ENCODE results near the gene PGBD1. TPM values are rescaled to one million over a fixed set of nuclear protein-coding genes. Genes with fewer than 3 reads are reported as not detected.

Gene PGBD1
- total RNA-seq, 1 experiment from 2014 or later = 11.6 TPM

DNA sequence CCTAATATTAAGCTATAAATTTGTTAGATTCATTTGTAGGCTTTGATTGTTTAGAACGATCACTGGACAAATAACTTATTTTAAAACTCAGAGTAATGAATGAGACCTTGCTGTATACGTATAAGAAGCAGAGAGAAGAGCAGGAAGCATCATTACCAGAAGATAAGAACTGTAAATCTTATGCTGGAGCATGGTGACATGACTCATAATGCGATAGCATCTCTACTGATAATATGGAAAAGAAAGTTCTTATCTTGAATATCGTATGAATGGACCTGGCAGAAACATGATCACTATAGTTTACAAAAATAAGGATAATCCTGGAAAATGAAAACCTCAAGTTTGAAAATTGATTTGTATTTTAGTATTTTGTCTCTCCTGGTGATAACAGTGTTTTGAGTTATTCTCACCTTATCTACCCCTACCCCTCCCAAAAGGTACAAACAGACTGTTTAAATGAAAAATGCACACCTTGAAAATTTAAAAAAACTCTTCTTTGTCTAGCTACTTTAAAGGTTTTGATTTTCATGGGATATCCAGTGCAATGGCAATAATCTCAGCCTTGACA is 16.5 kb upstream of the PGBD1 start:
- intact Hi-C loops (cut with micrococcal nuclease; ENCODE audit: unreplicated experiment) = no loop called here
- CTCF ChIA-PET = no interaction called here
- BruUV-seq (replicated peaks) = no TSS peak
- no peak for DNase-seq (ENCODE audit: low spot score)
- H3K4me3 ChIP-seq (ENCODE audit: low read depth, low read length, poor library complexity, severe bottlenecking) = no peak overlapping the region
- TF ChIP-seq, protein P1, sequence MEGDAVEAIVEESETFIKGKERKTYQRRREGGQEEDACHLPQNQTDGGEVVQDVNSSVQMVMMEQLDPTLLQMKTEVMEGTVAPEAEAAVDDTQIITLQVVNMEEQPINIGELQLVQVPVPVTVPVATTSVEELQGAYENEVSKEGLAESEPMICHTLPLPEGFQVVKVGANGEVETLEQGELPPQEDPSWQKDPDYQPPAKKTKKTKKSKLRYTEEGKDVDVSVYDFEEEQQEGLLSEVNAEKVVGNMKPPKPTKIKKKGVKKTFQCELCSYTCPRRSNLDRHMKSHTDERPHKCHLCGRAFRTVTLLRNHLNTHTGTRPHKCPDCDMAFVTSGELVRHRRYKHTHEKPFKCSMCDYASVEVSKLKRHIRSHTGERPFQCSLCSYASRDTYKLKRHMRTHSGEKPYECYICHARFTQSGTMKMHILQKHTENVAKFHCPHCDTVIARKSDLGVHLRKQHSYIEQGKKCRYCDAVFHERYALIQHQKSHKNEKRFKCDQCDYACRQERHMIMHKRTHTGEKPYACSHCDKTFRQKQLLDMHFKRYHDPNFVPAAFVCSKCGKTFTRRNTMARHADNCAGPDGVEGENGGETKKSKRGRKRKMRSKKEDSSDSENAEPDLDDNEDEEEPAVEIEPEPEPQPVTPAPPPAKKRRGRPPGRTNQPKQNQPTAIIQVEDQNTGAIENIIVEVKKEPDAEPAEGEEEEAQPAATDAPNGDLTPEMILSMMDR (conservative IDR thresholded peaks at IDR 0.05; ENCODE audit: low read depth, low read length) = no peak
- no peak for TF ChIP-seq EZH2 (IDR thresholded peaks at IDR 0.05; ENCODE audit: borderline replicate concordance, low read depth, low read length, poor library complexity, severe bottlenecking)
- no peak overlapping the region for H3K27ac ChIP-seq (ENCODE audit: low read depth, low read length, poor library complexity, severe bottlenecking)
- POLR2A ChIA-PET (ENCODE audit: low non-redundant PET) = no interaction called here
- H3K9me3 ChIP-seq (ENCODE audit: low read depth, low read length, poor library complexity, severe bottlenecking) = no peaks in the 10 kb centered on the region
- no peaks in the 10 kb centered on the region for H3K27me3 ChIP-seq (replicated peaks; ENCODE audit: insufficient read depth, low read depth, low read length, poor library complexity)
- peaks cover 11% of the 10 kb centered on the region for H3K4me1 ChIP-seq (ENCODE audit: insufficient read depth, low read length, poor library complexity, severe bottlenecking)
- no peaks in the 10 kb centered on the region for H3K36me3 ChIP-seq (ENCODE audit: insufficient read depth, low read length, poor library complexity, severe bottlenecking)

GRCh38 chr6:28266563-28266961 is 14.8 kb upstream of the PGBD1 start:
- Histone ChIP-seq H3K27me3 (replicated peaks; ENCODE audit: insufficient read depth, low read depth, low read length, poor library complexity) (no peaks in the 10 kb centered on the region), H3K36me3 (ENCODE audit: insufficient read depth, low read length, poor library complexity, severe bottlenecking) (no peaks in the 10 kb centered on the region), H3K4me1 (ENCODE audit: insufficient read depth, low read length, poor library complexity, severe bottlenecking) (peaks cover 11% of the 10 kb centered on the region), H3K27ac (ENCODE audit: low read depth, low read length, poor library complexity, severe bottlenecking) (peak overlapping the region; percentile 79), H3K9me3 (ENCODE audit: low read depth, low read length, poor library complexity, severe bottlenecking) (no peaks in the 10 kb centered on the region), H3K4me3 (ENCODE audit: low read depth, low read length, poor library complexity, severe bottlenecking) (peak overlapping the region; percentile 69)
- no peak for DNase-seq (ENCODE audit: low spot score)
- ChIA-PET POLR2A (ENCODE audit: low non-redundant PET) (no interaction called here), CTCF (no interaction called here)
- TF ChIP-seq, protein P1 (conservative IDR thresholded peaks at IDR 0.05; ENCODE audit: low read depth, low read length) = no peak
- TF ChIP-seq EZH2 (IDR thresholded peaks at IDR 0.05; ENCODE audit: borderline replicate concordance, low read depth, low read length, poor library complexity, severe bottlenecking) = no peak
- intact Hi-C loops (cut with micrococcal nuclease; ENCODE audit: unreplicated experiment) = loop anchor here (2.0 kb wide), 2 partner anchors 14 to 82 kb away; partner anchors contain the start of genes ZKSCAN3 and ZKSCAN4
- BruUV-seq (replicated peaks) = TSS peak; percentile 95

GRCh38 chr6:28266962-28267694 is 14.2 kb upstream of the PGBD1 start, which contains the start of gene ZSCAN26:
Gene ZSCAN26, plus strand, starts transcription at chr6:28267143. Its CDS starts 4,777 bp downstream, at chr6:28271920.
- no peak for TF ChIP-seq EZH2 (IDR thresholded peaks at IDR 0.05; ENCODE audit: borderline replicate concordance, low read depth, low read length, poor library complexity, severe bottlenecking)
- TF ChIP-seq, protein P1 (conservative IDR thresholded peaks at IDR 0.05; ENCODE audit: low read depth, low read length) = no peak
- no TSS peak for BruUV-seq (replicated peaks)
- ChIA-PET POLR2A (ENCODE audit: low non-redundant PET) (no interaction called here), CTCF (no interaction called here)
- intact Hi-C loops (cut with micrococcal nuclease; ENCODE audit: unreplicated experiment) = loop anchor here (2.0 kb wide), 2 partner anchors 14 to 82 kb away; partner anchors contain the start of genes ZKSCAN3 and ZKSCAN4
- DNase-seq (ENCODE audit: low spot score) = peak; percentile 93
- Histone ChIP-seq H3K36me3 (ENCODE audit: insufficient read depth, low read length, poor library complexity, severe bottlenecking) (peaks cover under 1% of the 10 kb centered on the region), H3K27me3 (replicated peaks; ENCODE audit: insufficient read depth, low read depth, low read length, poor library complexity) (no peaks in the 10 kb centered on the region), H3K4me1 (ENCODE audit: insufficient read depth, low read length, poor library complexity, severe bottlenecking) (peaks cover 11% of the 10 kb centered on the region), H3K4me3 (ENCODE audit: low read depth, low read length, poor library complexity, severe bottlenecking) (peak within 1 kb of the TSS; percentile 69), H3K27ac (ENCODE audit: low read depth, low read length, poor library complexity, severe bottlenecking) (peak within 1 kb of the TSS; percentile 79), H3K9me3 (ENCODE audit: low read depth, low read length, poor library complexity, severe bottlenecking) (no peaks in the 10 kb centered on the region)

All from A673 (cell line).